ENCODE results near the gene HDAC11. TPM values are rescaled to one million over a fixed set of nuclear protein-coding genes. Genes with fewer than 3 reads are reported as not detected.
"Not testable (repeated sequence)": the region's sequence is repeated elsewhere in the genome, so short reads cannot be mapped to it uniquely, and the experiment has no call there.

Gene HDAC11
- polyA plus RNA-seq, 1 donor = 15.8 TPM

- no peak for DNase-seq (ENCODE audit: low read depth)
Observed at GRCh38 chr3:13507570-13508339, 27.6 kb downstream of the HDAC11 start.

- no peak for DNase-seq (ENCODE audit: low read depth)
Observed at GRCh38 chr3:13508496-13508895, 28.4 kb downstream of the HDAC11 start.

GRCh38 chr3:13509059-13509815, 29.1 kb downstream of the HDAC11 start:
- DNase-seq (ENCODE audit: low read depth) = no peak

- no peak for DNase-seq (ENCODE audit: low read depth)
Observed at GRCh38 chr3:13509816-13510192, 29.7 kb downstream of the HDAC11 start.

GRCh38 chr3:13512451-13512850, 32.3 kb downstream of the HDAC11 start:
- no peak for DNase-seq (ENCODE audit: low read depth)

- DNase-seq (ENCODE audit: low read depth) = no peak
Observed at GRCh38 chr3:13513051-13513912, 33.2 kb downstream of the HDAC11 start.

GRCh38 chr3:13513913-13514517, 33.9 kb downstream of the HDAC11 start:
- no peak for DNase-seq (ENCODE audit: low read depth)

- DNase-seq (ENCODE audit: low read depth) = no peak
Observed at GRCh38 chr3:13514639-13515435, 34.7 kb downstream of the HDAC11 start.

GRCh38 chr3:13515786-13516759, 36.0 kb downstream of the HDAC11 start:
- DNase-seq (ENCODE audit: low read depth) = no peak

- no peak for DNase-seq (ENCODE audit: low read depth)
Observed at GRCh38 chr3:13516760-13517135, 36.6 kb downstream of the HDAC11 start.

GRCh38 chr3:13517253-13517977, 37.3 kb downstream of the HDAC11 start:
- no peak for DNase-seq (ENCODE audit: low read depth)

GRCh38 chr3:13518516-13518953, 38.4 kb downstream of the HDAC11 start:
- no peak for DNase-seq (ENCODE audit: low read depth)

- DNase-seq (ENCODE audit: low read depth) = no peak
Observed at GRCh38 chr3:13519006-13519791, 39.1 kb downstream of the HDAC11 start.

- DNase-seq (ENCODE audit: low read depth) = no peak
Observed at GRCh38 chr3:13520326-13520880, 40.3 kb downstream of the HDAC11 start.

GRCh38 chr3:13521309-13521708, 41.2 kb downstream of the HDAC11 start:
- no peak for DNase-seq (ENCODE audit: low read depth)

- not testable (repeated sequence) for DNase-seq (ENCODE audit: low read depth)
Observed at GRCh38 chr3:13521749-13522148, 41.6 kb downstream of the HDAC11 start.

GRCh38 chr3:13522236-13522635, 42.1 kb downstream of the HDAC11 start:
- no peak for DNase-seq (ENCODE audit: low read depth)
